HCT116 (cell line): Measurements from ENCODE around the gene GDAP1L1.

Source experiments
- ATF3 ChIP-seq: IDR thresholded peaks from 2 replicates; pipeline ENCODE4 v1.6.1; 2012
- CTCF ChIP-seq, 3 experiments: fragments of 200-600 bp in 1 of 3; sonication (generic) in 1 of 3; IDR thresholded peaks in 2 of 3; conservative IDR thresholded peaks in 1 of 3; 2 replicates each; pipeline ENCODE4 v1.5.1; 2012 to 2017; ENCODE audit warnings: low read depth in 2 of 3, low read length in 2 of 3, antibody characterized with exemption in 1 of 3, borderline replicate concordance in 1 of 3, control low read depth in 1 of 3, mild to moderate bottlenecking in 1 of 3, mixed read lengths in 1 of 3, mixed run types in 1 of 3, moderate library complexity in 1 of 3; ENCODE audit not compliant: insufficient read depth in 1 of 3
- EZH2 ChIP-seq: fragments of 200-600 bp; sonication (generic); IDR thresholded peaks from 2 replicates; pipeline ENCODE4 v1.6.1; 2017; ENCODE audit warnings: antibody characterized with exemption, mixed run types
- EZH2phosphoT487 ChIP-seq: fragments of 200-600 bp; IDR thresholded peaks from 2 replicates; pipeline ENCODE4 v1.6.1; 2018; ENCODE audit warnings: antibody characterized with exemption, borderline replicate concordance
- POLR2A ChIP-seq: IDR thresholded peaks from 2 replicates; pipeline ENCODE4 v1.7.0; 2011; ENCODE audit warnings: borderline replicate concordance; ENCODE audit not compliant: insufficient read depth, insufficient read length; ENCODE audit errors: extremely low read depth
- RAD21 ChIP-seq: IDR thresholded peaks from 2 replicates; pipeline ENCODE4 v1.6.1; 2012; ENCODE audit warnings: low read depth, mild to moderate bottlenecking
- REST ChIP-seq: IDR thresholded peaks from 2 replicates; pipeline ENCODE4 v1.6.1; 2012; ENCODE audit warnings: low read depth
- SP1 ChIP-seq: IDR thresholded peaks from 2 replicates; pipeline ENCODE4 v1.6.1; 2012; ENCODE audit warnings: low read depth
- ZFX ChIP-seq: fragments of 450-650 bp; IDR thresholded peaks from 2 replicates; pipeline ENCODE4 v1.6.1; 2017
- ZNF274 ChIP-seq: fragments of 200-500 bp; sonication (Bioruptor generic); IDR thresholded peaks from 2 replicates; pipeline ENCODE4 v1.6.1; 2014; ENCODE audit warnings: mild to moderate bottlenecking, low read depth, low read length, inconsistent platforms
- TF ChIP-seq, protein P1 (sequence below): IDR thresholded peaks from 2 replicates; pipeline ENCODE4 v1.6.1; 2012

DNA sequence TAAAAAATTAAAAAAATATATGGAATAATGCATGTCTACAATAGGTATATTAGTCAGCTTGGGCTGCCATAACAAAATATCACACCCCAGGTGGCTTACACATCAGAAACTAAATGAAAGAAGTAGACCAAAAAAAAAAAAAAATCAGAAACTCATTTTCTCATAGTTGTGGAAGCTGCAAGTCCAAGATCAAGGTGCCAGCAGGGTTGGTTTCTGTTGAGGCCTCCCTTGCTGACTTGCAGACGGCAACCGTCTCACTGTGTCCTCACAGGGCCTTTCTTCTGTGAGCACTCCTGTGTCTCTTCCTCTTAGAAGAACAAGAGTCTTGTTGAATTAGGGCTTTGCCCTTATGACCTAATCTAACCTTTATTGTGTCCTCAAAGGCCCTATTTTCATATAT is 11.4 kb upstream of the GDAP1L1 start:
- TF ChIP-seq EZH2, result no peak
- TF ChIP-seq SP1, result no peak
- no peak for TF ChIP-seq REST
- TF ChIP-seq, protein P1, sequence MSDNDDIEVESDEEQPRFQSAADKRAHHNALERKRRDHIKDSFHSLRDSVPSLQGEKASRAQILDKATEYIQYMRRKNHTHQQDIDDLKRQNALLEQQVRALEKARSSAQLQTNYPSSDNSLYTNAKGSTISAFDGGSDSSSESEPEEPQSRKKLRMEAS, result no peak
- TF ChIP-seq CTCF (IDR thresholded peaks at IDR 0.05 in 2 of 3, conservative IDR thresholded peaks at IDR 0.05 in 1 of 3; ENCODE audit: borderline replicate concordance in 1 of 3, insufficient read depth in 1 of 3, low read depth in 2 of 3, low read length in 2 of 3), result no peak
- no peak for TF ChIP-seq POLR2A
- TF ChIP-seq ZNF274, result no peak
- no peak for TF ChIP-seq RAD21
- no peak for TF ChIP-seq EZH2phosphoT487
- no peak for TF ChIP-seq ATF3
- TF ChIP-seq ZFX, result no peak
